ENCODE measurements around the gene HPX.

- no peak for TF ChIP-seq CTCF (IDR thresholded peaks at IDR 0.05; ENCODE audit: low read depth, low read length)
- TF ChIP-seq EZH2phosphoT487 (IDR thresholded peaks at IDR 0.05; ENCODE audit: low read depth) = no peak
Measured at GRCh38 chr11:6486938-6487337, 46.2 kb upstream of the HPX start.
